GM12873 (cell line): ENCODE results near the gene BCKDHB.

Source experiments
- CTCF ChIP-seq: IDR thresholded peaks from 2 replicates; pipeline ENCODE4 v1.5.1; 2012; ENCODE audit warnings: low read depth, mild to moderate bottlenecking, moderate library complexity, low read length, control low read depth; ENCODE audit not compliant: insufficient read depth; ENCODE audit errors: missing control alignments

BCKDHB gene

DNA sequence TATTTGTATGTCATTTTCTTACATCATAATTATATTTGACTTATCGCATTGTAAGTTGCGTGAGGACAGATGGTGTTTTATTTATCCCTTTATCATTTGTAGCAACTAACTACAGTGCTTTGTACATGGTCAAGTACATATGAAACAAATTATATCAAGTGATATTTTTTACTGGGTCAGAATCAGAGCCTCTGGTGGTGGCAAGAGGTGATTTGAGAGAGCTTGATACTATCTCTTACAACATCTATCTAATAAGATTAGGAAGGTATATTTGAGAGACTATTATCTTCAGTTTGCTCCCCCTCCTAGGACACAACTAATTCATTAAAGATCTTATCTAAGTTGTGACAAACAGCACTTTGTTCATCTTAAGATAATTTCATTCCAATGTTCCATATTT, 47.7 kb downstream of the BCKDHB start:
- TF ChIP-seq CTCF: no peak

DNA sequence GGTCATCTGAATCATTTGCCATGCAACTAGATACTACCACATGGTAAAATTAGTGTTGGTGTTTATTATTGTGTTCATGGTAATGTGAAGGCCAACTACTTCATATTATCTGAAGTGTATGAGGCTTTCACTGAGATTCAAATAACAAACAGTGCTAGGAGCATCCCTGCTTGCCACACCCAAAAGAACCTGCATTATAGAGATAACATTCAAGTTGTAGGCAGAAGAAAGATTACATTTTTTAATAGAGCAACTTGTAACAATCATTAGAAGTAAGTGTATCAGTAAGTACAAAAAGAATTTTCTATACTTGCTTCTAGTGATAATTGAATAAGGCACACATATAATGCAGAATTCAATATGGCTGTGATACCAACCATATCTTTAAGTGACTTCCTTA, 49.8 kb downstream of the BCKDHB start:
- no peak for TF ChIP-seq CTCF

DNA sequence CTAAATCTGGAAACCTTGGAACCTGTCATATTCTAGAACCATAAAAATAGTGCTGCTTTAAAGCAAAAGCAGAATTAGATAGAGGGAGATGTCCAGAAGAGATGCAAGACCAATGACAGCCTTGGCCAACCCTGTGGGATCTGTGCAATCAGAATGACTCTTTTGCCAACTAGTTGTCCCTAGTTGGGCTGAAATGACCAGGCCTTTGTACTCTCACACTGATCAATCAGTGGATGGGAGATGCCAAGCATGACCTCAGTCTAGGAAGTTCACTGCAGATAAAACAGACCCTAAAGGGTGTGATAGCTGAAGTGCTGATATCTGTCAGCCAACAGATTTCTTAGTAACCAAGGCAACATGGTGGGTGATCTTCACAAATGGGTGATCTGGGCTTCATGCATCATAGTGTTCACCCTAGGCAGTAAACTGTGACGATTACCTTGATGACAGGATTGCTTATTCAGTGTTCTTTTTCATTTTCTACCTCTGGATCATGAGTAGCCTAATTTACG, 52.1 kb downstream of the BCKDHB start:
- no peak for TF ChIP-seq CTCF

GRCh38 chr6:80161434-80161833, 55.0 kb downstream of the BCKDHB start:
- no peak for TF ChIP-seq CTCF

DNA sequence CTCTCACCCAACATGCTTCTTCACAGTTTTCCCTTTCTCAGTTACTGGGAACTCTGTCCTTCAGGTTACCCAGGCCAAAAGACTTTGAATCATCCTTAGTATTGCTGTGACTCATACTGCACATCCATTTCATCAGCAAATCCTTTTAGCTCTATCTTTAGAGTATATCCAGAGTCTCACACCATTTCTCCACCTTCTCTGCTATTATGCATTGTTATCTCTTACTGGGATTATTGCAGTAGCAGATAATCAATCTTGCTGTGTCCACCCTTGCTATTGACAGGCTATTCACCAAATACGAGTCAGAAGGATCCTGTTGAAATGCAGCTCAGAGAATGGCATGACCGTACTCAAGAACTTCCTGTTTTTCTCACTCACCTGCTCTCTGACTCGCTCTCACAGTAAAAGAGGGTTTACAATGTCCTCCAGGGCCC, 57.3 kb downstream of the BCKDHB start:
- no peak for TF ChIP-seq CTCF

- TF ChIP-seq CTCF: no peak
Measured at GRCh38 chr6:80165143-80165542, 58.7 kb downstream of the BCKDHB start.

DNA sequence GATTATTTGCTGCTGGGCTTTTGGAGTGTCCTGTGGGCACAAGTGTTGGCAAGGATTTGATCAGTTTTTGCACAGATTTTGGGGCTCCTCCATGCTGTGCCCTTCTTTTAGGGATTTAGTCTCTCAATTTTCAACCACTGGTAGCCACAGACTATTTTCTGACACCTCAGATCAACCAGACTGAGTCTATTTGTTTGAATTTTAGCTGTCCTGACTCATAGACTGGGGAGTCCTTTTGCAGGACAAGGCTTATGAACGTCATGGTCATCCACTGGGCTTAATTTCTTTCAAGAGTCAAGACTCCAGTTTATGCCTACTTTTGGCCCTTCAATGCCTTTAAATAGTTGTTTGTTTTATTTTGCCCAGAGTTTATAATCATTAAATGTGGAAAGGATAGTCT, 59.3 kb downstream of the BCKDHB start:
- no peak for TF ChIP-seq CTCF
